H1 (cell line): ENCODE measurements around the gene ADAMTSL2. TPM values are rescaled to one million over a fixed set of nuclear protein-coding genes. Genes with fewer than 3 reads are reported as not detected.

Experiments used
- CTCF ChIA-PET: fragments of 300-600 bp; sonication (Branson Sonifier 250); formaldehyde crosslinking; loops from one replicate; lab custom pipeline; 2021; ENCODE audit not compliant: partially characterized antibody; lab: Charles Lee
- POLR2A ChIA-PET: fragments of 300-600 bp; sonication (Branson Sonifier 250); formaldehyde crosslinking; loops from one replicate; lab custom pipeline; 2021; ENCODE audit warnings: inconsistent platforms; ENCODE audit not compliant: partially characterized antibody; lab: Charles Lee
- DNase-seq, 2 experiments: peaks; one replicate each; pipeline versions ENCODE4 v3.0.0 to v3.0.0-alpha.2; 2010 to 2022; ENCODE audit warnings: low spot score in 2 of 2, low read depth in 1 of 2, mixed read lengths in 1 of 2
- FAIRE-seq: peaks from 2 replicates; lab custom pipeline; 2011; peaks lifted over from hg19 to GRCh38; lab: Jason Lieb, UNC
- H2AFZ ChIP-seq: 2 replicates; pipeline ENCODE4 v1.8.1; 2012; ENCODE audit warnings: low read length, inconsistent platforms
- H2AK5ac ChIP-seq: 2 replicates; pipeline ENCODE4 v1.6.1; 2013; ENCODE audit warnings: low read depth, low read length
- H2BK120ac ChIP-seq: replicated peaks from 2 replicates; pipeline ENCODE3; 2013; ENCODE audit warnings: low read depth, low read length, inconsistent platforms
- H2BK12ac ChIP-seq: 2 replicates; pipeline ENCODE4 v1.6.1; 2013; ENCODE audit warnings: low read depth, low read length
- H2BK15ac ChIP-seq: 2 replicates; pipeline ENCODE4 v1.6.1; 2013; ENCODE audit warnings: low read length
- H2BK20ac ChIP-seq: 2 replicates; pipeline ENCODE4 v1.6.1; 2013; ENCODE audit warnings: low read length
- H2BK5ac ChIP-seq: 2 replicates; pipeline ENCODE4 v1.6.1; 2013; ENCODE audit warnings: low read depth, low read length
- H3K14ac ChIP-seq: 2 replicates; pipeline ENCODE4 v1.6.1; 2013; ENCODE audit warnings: inconsistent platforms; ENCODE audit not compliant: insufficient read length
- H3K18ac ChIP-seq: 2 replicates; pipeline ENCODE4 v1.6.1; 2013; ENCODE audit warnings: low read length; ENCODE audit errors: extremely low read depth
- H3K23ac ChIP-seq: 2 replicates; pipeline ENCODE4 v1.6.1; 2013; ENCODE audit warnings: inconsistent platforms; ENCODE audit not compliant: insufficient read length
- H3K23me2 ChIP-seq: 2 replicates; pipeline ENCODE4 v1.6.1; 2013; ENCODE audit warnings: low read depth, low read length
- H3K27ac ChIP-seq: 2 replicates; pipeline ENCODE4 v1.6.1; 2011; ENCODE audit warnings: low read depth, low read length, inconsistent platforms
- H3K27me3 ChIP-seq, 4 experiments: replicated peaks in 1 of 4; 1 replicate in 1 of 4; 2 replicates in 3 of 4; pipeline versions ENCODE4 v1.6.1 to v1.8.1; 2011 to 2013; ENCODE audit warnings: low read length in 3 of 4, mild to moderate bottlenecking in 3 of 4, inconsistent platforms in 2 of 4, mixed read lengths in 2 of 4, moderate library complexity in 1 of 4; ENCODE audit not compliant: control insufficient read depth in 3 of 4, insufficient read depth in 3 of 4; ENCODE audit errors: extremely low read depth in 1 of 4
- H3K36me3 ChIP-seq, 4 experiments: 2 replicates each; pipeline versions ENCODE4 v1.6.1 to v1.8.1; 2011 to 2013; ENCODE audit warnings: mild to moderate bottlenecking in 4 of 4, low read length in 3 of 4, moderate library complexity in 2 of 4, control low read depth in 1 of 4, inconsistent platforms in 1 of 4; ENCODE audit not compliant: insufficient read depth in 4 of 4, control insufficient read depth in 2 of 4
- H3K4ac ChIP-seq: replicated peaks from 2 replicates; pipeline ENCODE3; 2013; ENCODE audit warnings: low read length, low read depth, mixed read lengths, inconsistent platforms; ENCODE audit not compliant: insufficient read length
- H3K4me1 ChIP-seq, 4 experiments: replicated peaks in 1 of 4; 1 replicate in 1 of 4; 2 replicates in 3 of 4; pipeline versions ENCODE4 v1.6.1 to v1.8.1; 2011 to 2013; ENCODE audit warnings: low read length in 3 of 4, inconsistent platforms in 2 of 4, mixed read lengths in 1 of 4; ENCODE audit not compliant: insufficient read depth in 4 of 4, control insufficient read depth in 3 of 4
- H3K4me2 ChIP-seq, 2 experiments: 2 replicates each; pipeline versions ENCODE4 v1.6.1 to v1.8.1; 2011 to 2013; ENCODE audit warnings: low read depth in 2 of 2, low read length in 2 of 2, control low read depth in 1 of 2, inconsistent platforms in 1 of 2, mild to moderate bottlenecking in 1 of 2; ENCODE audit not compliant: insufficient read depth in 1 of 2
- H3K4me3 ChIP-seq, 4 experiments: fragments of 200-600, 300-600 bp in 1 of 4; sonication (generic), shearing (Covaris generic), sonication (Bioruptor Twin) in 1 of 4; 2 replicates each; pipeline versions ENCODE4 v1.5.1 to v1.8.1; 2011 to 2016; ENCODE audit warnings: low read length in 4 of 4, low read depth in 3 of 4, control low read depth in 2 of 4, inconsistent platforms in 2 of 4, mild to moderate bottlenecking in 2 of 4, mixed read lengths in 1 of 4, moderate library complexity in 1 of 4; ENCODE audit not compliant: insufficient read depth in 2 of 4; ENCODE audit errors: extremely low read depth in 1 of 4
- H3K56ac ChIP-seq: replicated peaks from 2 replicates; pipeline ENCODE3; 2013; ENCODE audit warnings: low read depth, mild to moderate bottlenecking, mixed read lengths, low read length, inconsistent platforms; ENCODE audit not compliant: insufficient read length
- H3K79me1 ChIP-seq: 2 replicates; pipeline ENCODE4 v1.6.1; 2013; ENCODE audit warnings: low read depth, low read length, control low read depth
- H3K79me2 ChIP-seq, 2 experiments: 2 replicates each; pipeline versions ENCODE4 v1.6.1 to v1.8.1; 2012 to 2013; ENCODE audit warnings: low read length in 2 of 2, mild to moderate bottlenecking in 2 of 2, inconsistent platforms in 1 of 2; ENCODE audit not compliant: insufficient read depth in 2 of 2, control insufficient read depth in 1 of 2
- H3K9ac ChIP-seq, 4 experiments: replicated peaks in 1 of 4; 1 replicate in 1 of 4; 2 replicates in 3 of 4; pipeline versions ENCODE4 v1.6.1 to v1.8.1; 2011 to 2013; ENCODE audit warnings: low read depth in 3 of 4, low read length in 3 of 4, control low read depth in 2 of 4, mild to moderate bottlenecking in 2 of 4, moderate library complexity in 2 of 4, inconsistent platforms in 1 of 4; ENCODE audit errors: extremely low read depth in 1 of 4
- H3K9me3 ChIP-seq, 2 experiments: 2 replicates each; pipeline versions ENCODE4 v1.6.1 to v1.8.1; 2012 to 2013; ENCODE audit warnings: mild to moderate bottlenecking in 2 of 2, moderate library complexity in 2 of 2, control low read depth in 1 of 2, inconsistent platforms in 1 of 2, low read depth in 1 of 2, low read length in 1 of 2, mixed read lengths in 1 of 2; ENCODE audit not compliant: insufficient read depth in 2 of 2
- H4K20me1 ChIP-seq, 2 experiments: replicated peaks in 1 of 2; 2 replicates each; pipeline versions ENCODE3 to v1.8.1; 2011 to 2013; ENCODE audit warnings: inconsistent platforms in 2 of 2, low read length in 2 of 2, mild to moderate bottlenecking in 1 of 2; ENCODE audit not compliant: insufficient read depth in 2 of 2, control insufficient read depth in 1 of 2
- H4K5ac ChIP-seq: 2 replicates; pipeline ENCODE4 v1.6.1; 2013; ENCODE audit warnings: low read length, low read depth, mixed read lengths, inconsistent platforms; ENCODE audit not compliant: insufficient read length
- H4K8ac ChIP-seq: 2 replicates; pipeline ENCODE4 v1.8.0; 2013; ENCODE audit warnings: mild to moderate bottlenecking, moderate library complexity, low read length, inconsistent platforms; ENCODE audit not compliant: insufficient read depth; ENCODE audit errors: extremely low read depth
- H4K91ac ChIP-seq: replicated peaks from 2 replicates; pipeline ENCODE3; 2013; ENCODE audit warnings: low read length, mixed read lengths, inconsistent platforms; ENCODE audit not compliant: insufficient read length
- CHD2 ChIP-seq: IDR thresholded peaks from 2 replicates; pipeline ENCODE4 v1.6.1; 2012; ENCODE audit warnings: low read length, improper control_type of control experiment
- WGBS, 2 experiments: shearing (Covaris generic) in 1 of 2; methylation state at CpG; one replicate each; pipeline versions ENCODE4 v1.1.6 to v1.1.7; 2013 to 2015; ENCODE audit warnings: low lambda C conversion rate in 2 of 2, mixed read lengths in 2 of 2, inconsistent platforms in 1 of 2, low coverage in 1 of 2, missing lambda C conversion rate in 1 of 2; ENCODE audit not compliant: insufficient replicate concordance in 2 of 2, insufficient coverage in 1 of 2, insufficient read length in 1 of 2; ENCODE audit errors: extremely low coverage in 1 of 2, missing lambda C conversion rate in 1 of 2; 5-methylcytosine and 5-hydroxymethylcytosine counted together
- polyA plus RNA-seq, 7 experiments: library from polyadenylated mRNA; depleted of rRNA in 3 of 7; stranded (reverse) in 5 of 7; unstranded in 2 of 7; fragments of >200 nt in 5 of 7; fragments of 200-250 nt in 2 of 7; gene quantifications; 1 replicate in 5 of 7; 2 replicates in 1 of 7; 4 replicates in 1 of 7; pipeline versions ENCODE4 v1.2.1 to v1.2.3, GENCODE V29; 2011 to 2013; ENCODE audit warnings: missing spikeins in 2 of 7, mixed read lengths in 2 of 7
- total RNA-seq: library from RNA; stranded (reverse); fragmentation: NEBNext Ultra II Directional; extraction: Animal tissue kit (Norgen Biotek cat#: 25700); gene quantifications from 2 replicates; pipeline ENCODE4 v1.2.1, GENCODE V29; 2021

The ADAMTSL2 gene
- total and polyA plus RNA-seq, 2 of the 8 experiments (the other 6 are each of a cell fraction or from before 2014, with no cell fraction given): 0.74 to 0.76 TPM

GRCh38 chr9:133515615-133516255 lies 18.8 kb upstream of the ADAMTSL2 start:
- H3K4me1 ChIP-seq: peaks cover 0 to 7% (median 2%) of the 10 kb centered on the region in 4 experiments; a peak in 3 of 7 replicates
- DNase-seq (no peak), FAIRE-seq (no peak)
- H3K27ac ChIP-seq: no peak overlapping the region
- no peak overlapping the region for H3K18ac ChIP-seq
- H2BK15ac ChIP-seq: no peak overlapping the region
- no peak overlapping the region for H2AFZ ChIP-seq
- no peak overlapping the region for H3K4me3 ChIP-seq
- H3K9me3 ChIP-seq: peaks cover 0 to 3% of the 10 kb centered on the region in 2 experiments; a peak in 1 of 4 replicates
- H2BK20ac ChIP-seq: no peak overlapping the region
- H4K91ac ChIP-seq: no peak overlapping the region
- H3K4ac ChIP-seq: no peak overlapping the region
- H3K79me1 ChIP-seq: no peaks in the 10 kb centered on the region
- CTCF ChIA-PET: interaction anchor here (0.8 to 3.4 kb wide), 5 partner anchors 10 to 52 kb away, joined by 3 to 14 read pairs (median 7); partner anchors contain the start of genes ADAMTSL2 and MYMK
- H2AK5ac ChIP-seq: no peak overlapping the region
- H2BK120ac ChIP-seq: no peak overlapping the region
- POLR2A ChIA-PET: no interaction called here
- H4K5ac ChIP-seq: no peak overlapping the region
- no peak overlapping the region for H4K8ac ChIP-seq
- WGBS, 2 experiments: 95% methylated on average over 16 of the region's 17 CpGs; no CpG with 5 or more reads in 1 of the 2 experiments
- peaks cover 9% of the 10 kb centered on the region for H3K23me2 ChIP-seq
- H3K4me2 ChIP-seq: no peak overlapping the region
- H3K36me3 ChIP-seq: no peaks in the 10 kb centered on the region; a peak in 1 of 8 replicates
- no peak overlapping the region for H3K56ac ChIP-seq
- H3K23ac ChIP-seq: no peak overlapping the region
- no peak overlapping the region for H2BK12ac ChIP-seq
- no peak for TF ChIP-seq CHD2
- no peaks in the 10 kb centered on the region for H3K27me3 ChIP-seq
- no peak overlapping the region for H3K9ac ChIP-seq
- H2BK5ac ChIP-seq: no peak overlapping the region
- no peak overlapping the region for H3K14ac ChIP-seq
- no peaks in the 10 kb centered on the region for H3K79me2 ChIP-seq
- H4K20me1 ChIP-seq: peaks cover 0 to 7% of the 10 kb centered on the region in 2 experiments
